BJ (cell line): ENCODE measurements around the gene KCNT2. TPM values are rescaled to one million over a fixed set of nuclear protein-coding genes. Genes with fewer than 3 reads are reported as not detected.
"Not testable (repeated sequence)": the region's sequence is repeated elsewhere in the genome, so short reads cannot be mapped to it uniquely, and the experiment has no call there.

ENCODE experiments used
- CTCF ChIA-PET: fragments of 350-600 bp; formaldehyde crosslinking; extraction: SDS; loops from one replicate; lab custom pipeline; 2021; ENCODE audit warnings: antibody characterized with exemption, inconsistent platforms; lab: Yijun Ruan, JAX
- POLR2A ChIA-PET: fragments of 300-600 bp; sonication (Branson Sonifier 250); formaldehyde crosslinking; extraction: SDS; loops from one replicate; lab custom pipeline; 2021; ENCODE audit warnings: antibody characterized with exemption; lab: Charles Lee
- DNase-seq: peaks from one replicate; pipeline ENCODE4 v3.0.0-alpha.2; 2011; ENCODE audit warnings: low read depth
- H3K27me3 ChIP-seq: 2 replicates; pipeline ENCODE4 v1.6.0; 2011; ENCODE audit warnings: low read length; ENCODE audit not compliant: control insufficient read depth, insufficient read depth
- H3K36me3 ChIP-seq: 2 replicates; pipeline ENCODE4 v1.5.1; 2011; ENCODE audit warnings: low read length; ENCODE audit not compliant: control insufficient read depth, insufficient read depth
- H3K4me3 ChIP-seq: 2 replicates; pipeline ENCODE4 v1.5.1; 2011; ENCODE audit warnings: low read depth, mild to moderate bottlenecking, control low read depth, low read length
- polyA plus RNA-seq: library from polyadenylated mRNA; depleted of rRNA; stranded (reverse); fragments of >200 nt; gene quantifications from 2 replicates; pipeline ENCODE4 v1.2.3, GENCODE V29; 2011
- TF ChIP-seq, protein P1 (sequence below): IDR thresholded peaks from 2 replicates; pipeline ENCODE4 v1.5.1; 2011; ENCODE audit warnings: low read depth, mild to moderate bottlenecking, control low read depth, inconsistent platforms, low read length, moderate library complexity; ENCODE audit not compliant: insufficient read depth

Gene KCNT2
- polyA plus RNA-seq, 1 experiment: 0.66 TPM

DNA sequence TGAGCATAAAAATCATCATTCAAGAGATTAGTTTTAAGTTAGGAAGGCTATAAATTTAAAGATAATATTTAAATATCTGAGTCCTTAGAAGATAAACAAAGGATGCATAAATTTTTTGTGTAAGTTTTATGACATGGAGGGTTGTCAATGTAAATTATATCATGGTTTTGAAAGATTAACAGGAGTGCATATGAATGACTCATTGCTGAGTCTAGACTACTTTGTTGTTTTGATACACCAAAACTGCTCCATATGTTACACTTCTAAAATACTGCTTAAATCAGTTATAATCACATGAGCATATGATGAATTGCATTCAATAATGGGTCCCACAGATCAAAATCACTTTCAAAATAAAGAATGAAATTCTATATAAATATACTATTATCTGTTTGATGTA lies 312.5 kb downstream of the KCNT2 start:
- POLR2A ChIA-PET: no interaction called here
- Histone ChIP-seq H3K4me3 (no peak overlapping the region), H3K27me3 (no peaks in the 10 kb centered on the region), H3K36me3 (no peaks in the 10 kb centered on the region)
- CTCF ChIA-PET: no interaction called here
- no peak for DNase-seq
- TF ChIP-seq, protein P1, sequence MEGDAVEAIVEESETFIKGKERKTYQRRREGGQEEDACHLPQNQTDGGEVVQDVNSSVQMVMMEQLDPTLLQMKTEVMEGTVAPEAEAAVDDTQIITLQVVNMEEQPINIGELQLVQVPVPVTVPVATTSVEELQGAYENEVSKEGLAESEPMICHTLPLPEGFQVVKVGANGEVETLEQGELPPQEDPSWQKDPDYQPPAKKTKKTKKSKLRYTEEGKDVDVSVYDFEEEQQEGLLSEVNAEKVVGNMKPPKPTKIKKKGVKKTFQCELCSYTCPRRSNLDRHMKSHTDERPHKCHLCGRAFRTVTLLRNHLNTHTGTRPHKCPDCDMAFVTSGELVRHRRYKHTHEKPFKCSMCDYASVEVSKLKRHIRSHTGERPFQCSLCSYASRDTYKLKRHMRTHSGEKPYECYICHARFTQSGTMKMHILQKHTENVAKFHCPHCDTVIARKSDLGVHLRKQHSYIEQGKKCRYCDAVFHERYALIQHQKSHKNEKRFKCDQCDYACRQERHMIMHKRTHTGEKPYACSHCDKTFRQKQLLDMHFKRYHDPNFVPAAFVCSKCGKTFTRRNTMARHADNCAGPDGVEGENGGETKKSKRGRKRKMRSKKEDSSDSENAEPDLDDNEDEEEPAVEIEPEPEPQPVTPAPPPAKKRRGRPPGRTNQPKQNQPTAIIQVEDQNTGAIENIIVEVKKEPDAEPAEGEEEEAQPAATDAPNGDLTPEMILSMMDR: no peak

DNA sequence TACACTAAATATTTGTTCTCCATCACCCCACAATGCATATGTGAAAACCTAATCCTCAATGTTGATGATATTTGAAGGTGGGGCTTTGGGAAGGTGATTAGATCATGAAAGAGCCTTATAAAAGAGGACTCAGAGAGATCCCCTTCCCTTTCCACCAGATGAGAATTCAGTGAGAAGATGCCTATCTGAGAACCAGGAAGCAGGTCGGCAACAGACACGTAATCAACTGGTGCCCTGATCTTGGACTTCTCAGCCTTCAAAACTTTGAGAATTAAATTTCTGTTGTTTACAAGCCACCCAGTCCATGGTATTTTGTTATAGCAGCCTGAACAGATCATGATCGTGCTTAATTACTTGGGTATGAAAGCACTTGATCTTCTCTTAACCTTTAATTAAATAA lies 329.4 kb downstream of the KCNT2 start:
- ChIA-PET POLR2A (no interaction called here), CTCF (no interaction called here)
- DNase-seq: no peak
- no peaks in the 10 kb centered on the region for H3K27me3 ChIP-seq
- H3K4me3 ChIP-seq: no peak overlapping the region
- TF ChIP-seq, protein P1: no peak
- no peaks in the 10 kb centered on the region for H3K36me3 ChIP-seq

DNA sequence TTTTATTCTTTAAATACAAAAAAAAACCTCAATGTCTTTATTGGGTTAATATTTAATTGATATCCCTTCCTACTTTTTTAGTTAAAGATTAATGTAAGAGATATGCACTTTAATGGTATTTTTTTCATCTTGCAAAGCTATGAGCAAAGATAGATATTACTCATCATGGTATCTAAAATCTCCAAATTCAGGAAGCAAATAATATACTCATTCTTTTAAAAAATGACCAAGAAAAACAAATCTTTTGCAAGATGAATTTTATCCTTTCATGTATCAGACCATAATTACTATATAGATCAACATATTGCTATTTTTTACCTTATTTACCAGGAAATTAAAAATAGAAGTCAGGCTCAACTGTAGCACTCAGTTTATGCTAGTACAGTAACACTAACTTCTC lies 330.4 kb downstream of the KCNT2 start:
- POLR2A ChIA-PET: no interaction called here
- CTCF ChIA-PET: no interaction called here
- Histone ChIP-seq H3K36me3 (no peaks in the 10 kb centered on the region), H3K4me3 (no peak overlapping the region), H3K27me3 (no peaks in the 10 kb centered on the region)
- TF ChIP-seq, protein P1: no peak
- no peak for DNase-seq

DNA sequence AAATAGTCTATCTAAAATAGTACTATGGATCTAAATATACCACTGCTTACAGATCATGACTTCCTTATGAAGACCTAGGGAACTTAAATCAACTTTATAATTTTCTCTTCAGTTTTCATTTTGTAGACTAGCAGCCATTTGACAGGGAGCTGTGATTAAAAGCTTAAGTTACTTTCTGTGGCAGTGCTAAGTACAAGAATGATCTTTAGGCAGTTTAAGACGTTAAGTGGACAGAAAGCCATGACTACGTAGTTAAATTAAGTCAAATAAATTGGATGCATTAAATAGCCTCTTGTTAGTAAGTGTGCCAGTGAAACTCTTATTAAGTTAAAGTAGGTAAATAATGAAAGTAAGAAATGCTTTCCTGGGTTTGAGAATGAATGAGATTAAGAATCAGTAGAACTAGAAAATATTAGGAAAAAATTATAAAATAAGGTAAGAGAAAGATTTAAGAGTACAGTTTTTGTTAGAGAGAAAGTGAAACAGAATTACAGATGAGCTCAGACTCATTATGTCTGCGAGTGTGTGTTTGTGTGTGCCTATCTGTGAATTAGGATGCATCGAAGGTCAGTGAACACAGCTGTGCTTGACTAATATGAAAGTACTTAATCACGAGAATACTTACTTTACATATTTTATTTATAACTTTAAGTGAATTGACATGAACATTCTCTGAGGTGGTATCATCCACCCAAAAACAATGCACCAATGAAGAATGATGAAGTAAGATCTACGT lies 336.9 kb downstream of the KCNT2 start:
- DNase-seq: no peak
- CTCF ChIA-PET: no interaction called here
- Histone ChIP-seq H3K36me3 (no peaks in the 10 kb centered on the region), H3K27me3 (no peaks in the 10 kb centered on the region), H3K4me3 (no peak overlapping the region)
- TF ChIP-seq, protein P1: no peak
- POLR2A ChIA-PET: no interaction called here

DNA sequence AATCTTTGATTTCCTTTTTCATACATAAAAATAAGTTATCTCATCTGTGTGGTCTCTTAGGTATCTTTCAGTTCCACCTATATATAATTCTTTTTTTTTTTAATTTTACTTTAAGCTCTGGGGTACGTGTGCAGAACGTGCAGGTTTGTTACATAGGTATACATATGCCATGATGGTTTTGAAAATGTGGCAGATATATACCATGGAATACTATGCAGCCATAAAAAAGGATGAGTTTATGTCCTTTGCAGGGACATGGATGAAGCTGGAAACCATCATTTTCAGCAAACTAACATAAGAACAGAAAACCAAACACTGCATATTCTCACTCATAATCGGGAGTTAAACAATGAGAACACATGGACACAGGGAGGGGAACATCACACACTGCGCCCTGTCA lies 345.2 kb downstream of the KCNT2 start:
- H3K27me3 ChIP-seq, POLR2A ChIA-PET, DNase-seq, CTCF ChIA-PET, H3K4me3 ChIP-seq, H3K36me3 ChIP-seq: not testable (repeated sequence)

DNA sequence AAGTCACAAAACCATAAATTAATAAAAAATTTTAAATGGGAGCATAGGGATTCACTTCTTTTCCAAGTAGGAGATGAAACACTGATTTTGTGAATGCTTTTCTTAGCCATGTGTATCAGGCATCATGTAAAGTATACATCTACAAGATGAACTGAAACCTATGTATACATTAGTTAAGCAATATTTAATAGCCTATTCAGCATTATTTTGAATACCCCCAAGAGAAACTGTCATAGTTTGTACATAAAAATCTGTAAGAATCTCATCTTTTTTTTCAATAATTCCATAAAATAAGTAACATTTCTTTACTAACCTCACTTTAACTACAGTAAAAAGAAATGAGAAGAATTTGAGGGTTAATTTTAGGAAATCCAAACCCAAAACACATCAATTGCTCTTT lies 348.0 kb downstream of the KCNT2 start:
- DNase-seq: no peak
- ChIA-PET CTCF (no interaction called here), POLR2A (no interaction called here)
- TF ChIP-seq, protein P1: no peak
- Histone ChIP-seq H3K36me3 (no peaks in the 10 kb centered on the region), H3K27me3 (no peaks in the 10 kb centered on the region), H3K4me3 (no peak overlapping the region)
